Parathyroid adenoma (tissue), 2 donors: ENCODE data around the gene CFAP47.

ENCODE experiments used
- H2AFZ ChIP-seq: fragments of 300-600 bp; sonication (generic); one replicate; pipeline ENCODE4 v1.7.0; 2017; ENCODE audit warnings: antibody characterized with exemption, mild to moderate bottlenecking
- H3K27ac ChIP-seq: fragments of 300-600 bp; sonication (generic); one replicate; pipeline ENCODE4 v1.7.0; 2017
- H3K27me3 ChIP-seq: fragments of 300-600 bp; sonication (generic); one replicate; pipeline ENCODE4 v1.7.0; 2017; ENCODE audit warnings: low read length; ENCODE audit not compliant: control insufficient read depth, insufficient read depth
- H3K36me3 ChIP-seq: fragments of 300-600 bp; sonication (generic); one replicate; pipeline ENCODE4 v1.7.0; 2017; ENCODE audit warnings: low read length; ENCODE audit not compliant: control insufficient read depth, insufficient read depth
- H3K4me1 ChIP-seq: fragments of 300-600 bp; sonication (generic); one replicate; pipeline ENCODE4 v1.7.0; 2017; ENCODE audit warnings: control low read depth
- H3K4me2 ChIP-seq: fragments of 300-600 bp; sonication (generic); one replicate; pipeline ENCODE4 v1.7.0; 2017; ENCODE audit warnings: low read length
- H3K4me3 ChIP-seq: fragments of 300-600 bp; sonication (generic); one replicate; pipeline ENCODE4 v1.7.0; 2017; ENCODE audit warnings: low read depth, low read length
- H3K79me2 ChIP-seq: fragments of 300-600 bp; sonication (generic); one replicate; pipeline ENCODE4 v1.7.0; 2017; ENCODE audit warnings: control low read depth
- H3K9ac ChIP-seq: fragments of 300-600 bp; sonication (generic); one replicate; pipeline ENCODE4 v1.7.0; 2017; ENCODE audit warnings: mild to moderate bottlenecking
- H3K9me3 ChIP-seq: fragments of 300-600 bp; sonication (generic); one replicate; pipeline ENCODE4 v1.7.0; 2017; ENCODE audit warnings: low read length; ENCODE audit not compliant: control insufficient read depth
- CTCF ChIP-seq: fragments of 300-600 bp; sonication (generic); IDR thresholded peaks from one replicate; pipeline ENCODE4 v1.7.0; 2017; ENCODE audit warnings: antibody characterized with exemption, mild to moderate bottlenecking
- donor health status: primary hyperparathyroidism.

The CFAP47 gene

GRCh38 chrX:36407836-36408235 lies 488.3 kb downstream of the CFAP47 start:
- no peak for TF ChIP-seq CTCF
- Histone ChIP-seq H2AFZ (no peak overlapping the region), H3K4me3 (no peak overlapping the region), H3K9me3 (no peaks in the 10 kb centered on the region), H3K9ac (no peak overlapping the region), H3K79me2 (no peaks in the 10 kb centered on the region), H3K36me3 (no peaks in the 10 kb centered on the region), H3K27me3 (no peaks in the 10 kb centered on the region), H3K27ac (no peak overlapping the region), H3K4me1 (no peaks in the 10 kb centered on the region), H3K4me2 (no peak overlapping the region)

GRCh38 chrX:36414056-36414455 lies 494.5 kb downstream of the CFAP47 start:
- no peak for TF ChIP-seq CTCF

GRCh38 chrX:36422368-36422767 lies 502.8 kb downstream of the CFAP47 start:
- H3K4me3 ChIP-seq = no peak overlapping the region
- H3K4me2 ChIP-seq = no peak overlapping the region
- no peak for TF ChIP-seq CTCF
- H3K9me3 ChIP-seq = no peaks in the 10 kb centered on the region
- H3K27ac ChIP-seq = no peak overlapping the region
- H3K4me1 ChIP-seq = no peaks in the 10 kb centered on the region
- H3K9ac ChIP-seq = no peak overlapping the region
- H3K27me3 ChIP-seq = no peaks in the 10 kb centered on the region
- no peaks in the 10 kb centered on the region for H3K79me2 ChIP-seq
- H2AFZ ChIP-seq = no peak overlapping the region
- no peaks in the 10 kb centered on the region for H3K36me3 ChIP-seq

More at GRCh38 chrX:36414056-36414455, 494.5 kb downstream of the CFAP47 start:
- Histone ChIP-seq H3K4me2 (no peak overlapping the region), H2AFZ (no peak overlapping the region), H3K79me2 (no peaks in the 10 kb centered on the region), H3K36me3 (no peaks in the 10 kb centered on the region), H3K9me3 (no peaks in the 10 kb centered on the region), H3K27me3 (no peaks in the 10 kb centered on the region), H3K4me1 (no peaks in the 10 kb centered on the region), H3K4me3 (no peak overlapping the region), H3K27ac (no peak overlapping the region), H3K9ac (no peak overlapping the region)

GRCh38 chrX:36431819-36432218 lies 512.3 kb downstream of the CFAP47 start:
- H3K4me2 ChIP-seq = no peak overlapping the region
- no peak overlapping the region for H3K9ac ChIP-seq
- no peaks in the 10 kb centered on the region for H3K4me1 ChIP-seq
- no peaks in the 10 kb centered on the region for H3K9me3 ChIP-seq
- no peak overlapping the region for H3K4me3 ChIP-seq
- no peak overlapping the region for H3K27ac ChIP-seq
- H3K36me3 ChIP-seq = no peaks in the 10 kb centered on the region
- H3K79me2 ChIP-seq = no peaks in the 10 kb centered on the region
- no peaks in the 10 kb centered on the region for H3K27me3 ChIP-seq
- TF ChIP-seq CTCF = no peak
- H2AFZ ChIP-seq = no peak overlapping the region

GRCh38 chrX:36434522-36434921 lies 515.0 kb downstream of the CFAP47 start:
- Histone ChIP-seq H3K9ac (no peak overlapping the region), H3K79me2 (no peaks in the 10 kb centered on the region), H3K27ac (no peak overlapping the region), H3K4me2 (no peak overlapping the region), H2AFZ (no peak overlapping the region), H3K4me1 (no peaks in the 10 kb centered on the region), H3K9me3 (no peaks in the 10 kb centered on the region), H3K27me3 (no peaks in the 10 kb centered on the region), H3K4me3 (no peak overlapping the region), H3K36me3 (no peaks in the 10 kb centered on the region)
- TF ChIP-seq CTCF = no peak
